Dermis blood vessel endothelial cell (primary cell): ENCODE data around the gene NDUFA8. TPM values are rescaled to one million over a fixed set of nuclear protein-coding genes. Genes with fewer than 3 reads are reported as not detected.

Source experiments
- DNase-seq: peaks from one replicate; pipeline ENCODE4 v3.0.0; 2010
- total RNA-seq: library from RNA; depleted of rRNA; stranded (reverse); fragments of >200 nt; gene quantifications from 2 replicates; pipeline ENCODE4 v1.2.3, GENCODE V29; 2014

NDUFA8 gene
- 40.7 and 48.5 TPM in 2 replicates for total RNA-seq

DNA sequence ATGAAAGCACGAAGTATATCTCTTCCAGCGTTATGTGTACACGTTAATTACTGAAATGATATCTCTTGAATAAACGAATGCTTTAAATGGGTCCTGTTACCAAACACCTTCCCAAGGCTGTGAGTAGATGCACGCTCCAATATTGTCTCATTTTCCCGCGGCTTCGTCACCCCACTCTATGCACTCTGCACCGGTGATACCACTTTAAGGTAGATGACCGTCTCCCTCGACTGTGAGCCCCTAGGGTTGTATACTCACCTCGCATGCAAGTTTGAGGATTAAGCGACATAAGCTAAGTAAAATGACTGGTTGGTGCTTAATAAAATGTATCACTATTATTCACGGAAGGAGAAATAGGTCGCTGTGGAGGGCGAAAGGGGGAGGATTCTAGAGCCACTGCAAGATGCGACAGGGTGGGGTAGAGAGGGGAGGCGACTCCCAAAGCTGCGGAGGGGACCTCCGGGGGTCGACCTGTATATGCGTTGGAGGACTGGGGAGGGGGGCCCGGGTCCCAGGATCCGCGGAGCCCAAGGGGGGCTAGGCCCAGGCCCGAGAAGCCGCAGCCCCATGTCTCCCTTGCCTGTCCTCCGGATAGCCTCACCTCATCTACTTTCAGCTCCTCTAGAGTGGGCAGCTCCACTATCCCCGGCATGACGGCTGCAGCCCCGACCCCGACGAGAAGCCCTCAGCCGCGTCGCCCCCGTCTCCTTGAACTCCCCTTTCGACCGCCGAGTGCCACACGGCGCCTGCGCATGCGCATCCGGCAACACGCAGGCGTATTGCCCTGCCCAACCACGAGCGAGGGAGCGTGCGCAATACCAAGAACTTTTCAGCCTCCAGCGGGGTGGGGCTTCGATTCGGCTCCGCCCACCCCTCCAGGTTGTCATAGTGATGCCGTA lies at the start of gene NDUFA8, which contains the start of gene MORN5:
NDUFA8 (minus strand) TSS at position 754 of the 899 bp plus-strand sequence; CDS start at position 652, 102 bp downstream.
MORN5 (plus strand) TSS at position 883 of the 899 bp plus-strand sequence. CDS start 65 bp downstream, outside the sequence.
- peak; percentile 98 for DNase-seq

DNA sequence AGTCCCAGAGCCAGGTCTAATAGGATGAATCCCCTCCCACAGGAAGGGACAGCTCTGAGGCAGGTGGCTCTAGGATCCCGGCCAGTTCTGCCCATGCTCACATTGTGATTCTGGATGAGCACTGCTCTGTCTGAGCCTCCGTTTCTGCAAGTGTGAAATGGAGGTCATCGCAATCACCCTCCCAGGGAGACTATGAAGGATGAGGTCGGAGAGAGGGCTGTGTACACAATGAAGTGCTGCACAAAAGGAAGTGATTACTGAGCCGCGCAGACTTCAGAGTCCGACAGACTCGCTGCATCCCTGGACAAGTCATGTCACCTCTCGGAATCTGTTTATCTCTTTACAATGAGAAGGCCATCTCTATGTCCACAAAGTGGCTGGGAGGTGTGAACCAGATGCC lies 47.5 kb upstream of the NDUFA8 start:
- DNase-seq: no peak

DNA sequence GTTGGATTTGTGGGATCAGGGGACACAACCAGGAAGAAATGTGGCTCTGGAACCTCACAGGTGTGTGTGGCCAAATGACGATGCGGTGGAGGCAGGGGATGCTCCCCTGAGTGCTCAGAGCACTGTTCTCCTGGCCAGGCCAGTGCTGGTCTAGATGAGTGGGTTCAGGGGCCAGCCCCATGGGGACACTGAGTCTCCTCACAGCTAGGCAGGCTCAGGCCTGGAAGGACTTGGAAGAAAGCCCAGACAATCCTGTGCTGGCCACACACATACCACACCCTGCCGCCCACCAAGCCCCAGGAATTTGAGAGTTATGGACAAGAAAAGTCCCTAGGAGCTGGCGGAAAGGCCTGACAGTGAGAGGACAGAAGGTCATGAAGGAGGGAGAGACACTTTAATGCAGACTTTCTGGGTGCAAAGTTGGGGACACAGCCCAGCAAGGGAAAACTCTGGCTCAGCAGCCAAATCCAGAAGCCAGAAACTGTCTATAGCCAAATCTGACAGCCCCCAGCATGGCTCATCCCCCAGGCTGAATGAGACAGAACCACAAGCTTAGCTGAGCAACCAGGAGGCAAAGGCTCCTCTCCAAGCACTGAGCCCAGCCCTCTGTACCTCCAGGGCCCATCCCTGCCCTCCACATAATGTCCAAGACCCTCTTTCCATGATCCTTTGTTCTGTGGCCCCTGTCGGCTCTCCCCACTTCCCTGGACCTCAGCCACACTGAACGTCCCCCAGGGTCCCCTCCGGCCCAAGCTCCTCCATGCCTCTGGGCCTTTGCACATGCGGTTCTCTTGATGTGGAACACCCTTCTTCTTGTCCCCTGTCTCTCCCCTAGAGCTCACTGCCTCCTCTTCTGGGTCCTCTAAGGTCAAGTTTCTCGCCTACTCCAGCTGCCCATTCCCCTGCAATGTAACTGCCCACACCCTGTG lies 46.8 kb upstream of the NDUFA8 start:
- DNase-seq: no peak

DNA sequence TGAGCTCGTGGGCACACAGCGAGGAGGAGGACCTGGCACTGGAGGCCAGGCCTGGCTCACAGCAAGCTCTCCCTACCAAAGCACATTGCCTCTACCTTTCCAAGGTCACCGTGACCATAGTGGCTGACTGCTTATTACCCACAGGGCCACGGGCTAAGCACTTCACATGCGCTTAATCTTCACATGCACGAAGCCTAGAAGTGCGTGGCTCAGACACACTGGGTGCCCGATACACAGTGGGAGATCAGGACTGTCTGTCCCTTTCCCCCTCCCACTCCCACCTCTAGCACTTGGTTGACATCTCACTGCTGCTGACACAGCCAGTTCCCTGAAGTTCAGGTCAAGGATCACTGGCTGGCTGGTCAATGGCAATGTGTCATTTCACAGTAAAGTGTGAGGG lies 45.6 kb upstream of the NDUFA8 start:
- DNase-seq: no peak

DNA sequence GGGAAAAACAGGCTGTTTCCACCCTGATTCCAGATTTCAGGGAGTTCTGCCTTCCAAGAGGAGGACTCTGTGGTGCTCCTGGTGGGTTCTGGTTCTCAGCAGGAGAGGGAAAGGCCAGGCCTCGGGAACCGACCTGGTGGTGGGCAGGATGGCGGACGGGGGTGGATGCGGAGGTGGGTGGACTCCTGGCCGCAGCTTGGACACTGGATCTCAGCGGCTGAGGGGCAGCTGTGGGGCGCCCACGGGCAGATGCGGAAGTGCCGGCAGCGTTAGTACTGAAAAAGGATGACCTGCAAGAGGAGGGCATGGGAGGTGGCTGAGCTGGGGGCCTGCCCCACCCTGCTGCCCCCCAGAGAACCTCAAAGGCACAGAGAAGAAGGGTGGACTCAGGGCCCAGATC lies 44.9 kb upstream of the NDUFA8 start:
- DNase-seq: no peak

DNA sequence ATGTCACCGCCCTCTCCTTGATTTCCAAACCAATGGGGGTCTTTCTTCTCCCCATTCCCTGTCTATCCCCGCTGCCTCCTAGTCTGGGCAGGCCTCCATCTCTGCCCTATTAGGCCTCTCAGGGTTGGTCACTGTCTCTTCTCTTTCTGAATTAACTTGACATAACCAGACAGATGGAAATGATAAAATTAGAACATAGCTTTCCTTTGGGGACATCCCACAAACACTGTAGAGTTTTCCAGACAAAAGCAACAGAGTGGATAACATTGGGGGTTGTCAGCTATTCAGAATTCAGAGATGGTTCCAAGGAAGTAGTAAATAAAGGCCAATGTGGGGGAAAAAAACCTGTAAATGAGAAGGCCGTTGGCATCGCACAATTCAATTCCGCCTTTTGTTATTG lies 44.5 kb upstream of the NDUFA8 start:
- DNase-seq: no peak

DNA sequence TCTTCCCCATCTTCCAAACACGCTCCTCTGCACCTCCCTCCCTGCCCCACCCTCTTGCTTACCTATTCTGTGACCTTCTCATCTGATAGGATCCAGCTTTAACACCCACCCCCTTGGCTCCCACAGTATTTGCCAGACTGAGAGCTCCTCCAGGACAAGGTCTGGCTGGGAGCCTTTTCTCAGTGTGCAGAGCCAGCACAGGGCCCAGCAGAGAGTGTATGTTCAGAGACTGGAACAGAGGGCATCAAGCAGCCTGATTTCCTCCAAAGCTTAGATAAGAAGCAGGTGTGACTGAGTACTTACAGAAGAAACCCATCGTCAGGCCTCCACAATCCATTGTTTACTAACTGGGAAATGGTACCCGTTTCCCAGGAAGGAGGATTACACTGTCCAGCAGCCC lies 42.5 kb upstream of the NDUFA8 start:
- no peak for DNase-seq

DNA sequence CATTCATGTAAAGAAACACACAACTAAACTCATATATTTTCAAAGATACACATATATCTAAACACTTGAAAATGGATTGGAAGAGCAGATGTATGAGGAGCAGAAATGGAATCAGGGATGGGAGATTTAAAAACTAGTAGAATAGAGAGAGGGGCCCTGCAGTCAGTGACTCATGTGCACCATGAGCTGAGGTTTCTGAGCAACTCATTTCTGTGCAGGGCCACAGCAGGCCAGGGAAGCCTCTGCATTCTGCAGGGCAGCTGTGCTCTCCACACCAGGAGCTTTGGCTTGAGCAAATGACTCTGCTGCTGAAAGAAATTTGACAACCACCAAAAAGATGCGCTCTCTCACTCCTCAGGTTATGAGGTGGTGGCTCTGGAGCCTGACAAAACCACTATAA lies 42.1 kb upstream of the NDUFA8 start:
- no peak for DNase-seq

DNA sequence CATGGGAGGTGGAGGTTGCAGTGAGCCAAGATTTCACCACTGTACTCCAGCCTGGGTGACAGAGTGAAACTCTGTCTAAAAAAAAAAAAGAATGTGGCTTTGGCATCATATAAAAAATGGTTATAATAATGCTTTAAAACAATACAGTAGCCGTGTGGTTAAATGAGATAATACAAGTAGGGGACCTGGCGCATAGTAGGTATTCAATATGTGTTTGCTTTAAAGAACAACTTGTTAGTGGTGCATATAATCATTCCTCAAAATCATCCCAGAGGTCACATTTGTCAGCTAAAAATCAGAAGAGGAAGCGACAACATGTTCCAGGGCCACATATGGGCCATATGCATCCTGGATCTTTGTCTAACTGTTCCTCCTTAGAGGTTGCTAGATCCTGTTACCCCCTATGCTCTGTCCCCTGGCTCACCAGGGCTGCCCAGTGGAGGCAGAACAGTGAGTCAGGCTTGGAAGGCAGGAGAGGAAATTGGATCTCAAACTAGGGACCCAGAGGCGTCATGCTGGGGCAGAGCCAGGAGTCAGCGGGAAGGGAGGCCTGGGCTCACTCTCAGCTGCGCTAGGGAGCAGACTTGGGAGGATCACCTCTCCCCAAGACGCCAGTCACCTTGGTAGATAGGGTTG lies 41.5 kb upstream of the NDUFA8 start:
- DNase-seq: peak; percentile 75

DNA sequence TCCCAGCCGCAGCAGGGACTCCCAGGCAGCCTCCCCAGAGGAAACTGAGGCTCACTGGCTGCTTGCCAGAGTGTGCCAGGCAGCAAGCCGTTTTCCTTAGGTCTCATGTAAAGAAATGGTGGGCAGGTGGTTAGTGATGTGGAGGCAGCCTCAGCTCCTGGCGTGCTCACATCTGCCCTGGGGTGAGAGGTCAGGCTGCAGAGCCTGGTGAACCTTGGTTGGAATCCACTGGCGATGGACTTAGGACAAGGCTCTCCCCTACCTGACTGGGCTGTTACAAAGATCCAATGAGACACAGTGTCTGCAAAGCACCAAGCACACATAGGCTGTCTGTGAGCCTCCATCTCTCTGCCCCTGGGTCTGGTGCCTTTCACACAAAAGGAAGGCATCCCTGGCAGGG lies 38.3 kb upstream of the NDUFA8 start:
- DNase-seq: no peak

DNA sequence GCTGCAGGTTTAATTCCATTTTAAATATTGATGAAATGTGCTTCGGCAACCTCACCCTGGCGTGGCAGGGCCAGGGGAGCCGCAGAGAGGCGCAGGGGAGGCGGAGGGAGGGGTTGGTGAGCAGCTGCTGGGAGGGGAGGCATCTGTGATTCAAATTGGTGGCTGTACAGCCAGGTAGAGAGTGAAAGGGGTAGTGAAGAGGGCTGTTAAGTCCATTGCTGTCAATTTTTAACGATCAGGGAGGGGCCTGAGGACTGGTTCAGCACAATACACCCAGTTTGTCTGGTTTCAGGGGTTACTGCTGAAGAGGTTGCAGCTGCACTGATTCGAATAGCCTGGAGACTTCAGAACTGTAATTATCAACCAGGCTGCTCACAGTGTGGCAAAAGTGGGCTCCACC lies 37.8 kb upstream of the NDUFA8 start:
- DNase-seq: no peak

DNA sequence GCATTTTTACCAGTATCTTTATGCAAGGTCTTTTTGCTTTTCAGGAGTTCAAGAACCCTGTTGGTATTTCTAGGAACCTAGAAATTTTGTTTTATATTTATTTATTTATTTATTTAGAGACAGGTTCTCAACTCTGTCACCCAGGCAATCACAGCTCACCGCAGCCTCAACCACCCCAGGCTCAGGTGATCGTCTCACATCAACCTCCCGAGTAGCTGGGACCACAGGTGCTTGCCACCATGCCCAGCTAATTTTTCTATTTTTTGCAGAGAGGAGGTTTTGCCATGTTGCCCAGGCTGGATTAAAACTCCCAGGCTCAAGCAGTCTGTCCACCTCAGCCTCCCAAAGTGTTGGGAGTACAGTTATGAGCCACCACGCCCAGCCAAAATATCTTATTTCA lies 36.3 kb upstream of the NDUFA8 start:
- DNase-seq: no peak

DNA sequence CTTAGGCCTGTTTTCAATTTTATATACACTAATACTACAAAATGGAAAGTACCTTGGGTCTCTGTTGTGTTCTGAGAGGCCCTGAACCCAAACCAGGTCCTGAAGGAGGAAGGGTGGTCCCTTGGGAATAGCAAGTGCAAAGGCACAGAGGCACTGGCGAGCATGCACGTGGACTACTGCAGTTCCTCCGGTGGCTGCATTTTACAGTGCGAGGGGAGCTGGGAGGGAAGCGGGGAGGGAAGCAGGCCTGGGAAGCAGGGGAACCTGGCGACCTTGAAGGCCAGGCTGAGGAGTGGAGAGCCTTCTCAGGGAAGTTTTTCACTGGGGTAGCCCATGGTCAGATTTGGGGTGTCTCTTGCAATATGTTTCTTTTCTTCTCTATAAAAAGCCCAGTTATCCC lies 34.1 kb upstream of the NDUFA8 start:
- DNase-seq: no peak

DNA sequence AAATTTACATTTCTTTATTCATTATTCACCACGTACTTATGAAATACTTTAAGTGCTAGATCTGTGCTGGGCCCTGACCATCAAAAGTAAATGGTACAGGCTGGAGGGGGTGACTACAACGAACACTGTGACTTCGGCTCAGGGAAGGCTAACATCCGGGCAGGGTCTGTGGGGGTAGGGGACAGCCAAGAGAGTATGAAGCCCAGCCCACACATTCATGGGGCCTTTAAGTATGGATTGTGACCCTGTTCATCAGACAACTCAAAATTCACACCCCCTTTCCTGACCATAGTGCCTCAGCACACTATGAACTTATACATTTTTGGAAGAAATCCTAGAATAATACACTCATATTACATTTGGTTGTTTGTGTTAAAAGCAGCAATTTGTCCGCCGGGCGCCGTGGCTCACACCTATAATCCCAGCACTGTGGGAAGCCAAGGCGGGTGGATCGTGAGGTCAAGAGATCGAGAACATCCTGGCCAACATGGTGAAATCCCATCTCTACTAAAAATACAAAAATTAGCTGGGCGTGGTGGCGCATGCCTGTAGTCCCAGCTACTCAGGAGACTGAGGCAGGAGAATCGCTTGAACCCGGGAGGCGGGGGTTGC lies 33.4 kb upstream of the NDUFA8 start:
- no peak for DNase-seq

DNA sequence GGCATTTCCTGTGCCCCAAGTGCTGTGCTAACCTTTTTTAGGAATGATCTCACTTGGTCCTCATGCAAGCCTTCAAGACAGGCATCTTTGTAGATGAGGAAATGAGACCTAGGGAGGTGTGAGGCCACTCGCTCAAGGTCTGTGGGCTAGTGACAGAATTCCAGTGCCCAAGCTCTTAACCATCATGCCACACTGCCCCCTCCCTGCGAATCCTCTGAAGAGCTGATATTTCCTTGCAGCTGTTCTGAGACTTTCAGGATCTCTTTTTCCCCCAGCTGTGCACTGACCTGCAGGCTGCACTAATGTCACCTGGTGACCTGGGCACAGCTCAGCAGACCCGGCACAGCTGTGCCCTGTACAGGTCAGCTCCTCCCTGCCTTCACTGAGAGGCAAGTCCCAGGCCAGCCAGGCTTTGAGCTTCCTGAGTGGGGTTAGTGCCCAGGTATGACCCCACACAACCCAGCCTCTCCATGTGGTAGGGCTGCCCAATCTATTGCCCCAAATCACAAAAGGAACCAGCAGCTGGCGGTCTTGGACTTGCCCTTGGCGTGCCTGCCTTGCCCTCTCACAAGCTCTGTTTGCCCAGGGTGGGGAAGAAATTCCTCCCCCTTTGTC lies 32.8 kb upstream of the NDUFA8 start:
- peak; percentile 30 for DNase-seq

DNA sequence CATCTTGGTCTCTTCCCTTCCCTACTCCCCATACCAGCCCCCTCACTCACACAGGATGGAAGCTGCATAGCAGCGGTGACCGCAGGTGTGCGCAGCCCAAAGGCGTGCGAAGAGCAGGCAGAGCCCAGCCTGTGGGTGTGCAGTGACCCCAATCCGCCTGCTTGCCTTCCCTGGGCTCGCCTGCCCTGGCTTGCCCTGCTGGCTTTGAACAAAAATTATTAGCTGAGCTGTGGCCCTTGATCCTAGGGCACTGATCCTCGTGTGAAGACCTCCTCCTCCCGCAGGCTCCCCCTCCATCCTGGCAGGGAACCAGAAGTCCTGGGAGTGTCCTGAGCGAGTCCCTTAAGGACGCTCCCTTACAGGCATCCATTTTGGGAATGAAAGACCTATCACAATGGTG lies 32.0 kb upstream of the NDUFA8 start:
- no peak for DNase-seq

DNA sequence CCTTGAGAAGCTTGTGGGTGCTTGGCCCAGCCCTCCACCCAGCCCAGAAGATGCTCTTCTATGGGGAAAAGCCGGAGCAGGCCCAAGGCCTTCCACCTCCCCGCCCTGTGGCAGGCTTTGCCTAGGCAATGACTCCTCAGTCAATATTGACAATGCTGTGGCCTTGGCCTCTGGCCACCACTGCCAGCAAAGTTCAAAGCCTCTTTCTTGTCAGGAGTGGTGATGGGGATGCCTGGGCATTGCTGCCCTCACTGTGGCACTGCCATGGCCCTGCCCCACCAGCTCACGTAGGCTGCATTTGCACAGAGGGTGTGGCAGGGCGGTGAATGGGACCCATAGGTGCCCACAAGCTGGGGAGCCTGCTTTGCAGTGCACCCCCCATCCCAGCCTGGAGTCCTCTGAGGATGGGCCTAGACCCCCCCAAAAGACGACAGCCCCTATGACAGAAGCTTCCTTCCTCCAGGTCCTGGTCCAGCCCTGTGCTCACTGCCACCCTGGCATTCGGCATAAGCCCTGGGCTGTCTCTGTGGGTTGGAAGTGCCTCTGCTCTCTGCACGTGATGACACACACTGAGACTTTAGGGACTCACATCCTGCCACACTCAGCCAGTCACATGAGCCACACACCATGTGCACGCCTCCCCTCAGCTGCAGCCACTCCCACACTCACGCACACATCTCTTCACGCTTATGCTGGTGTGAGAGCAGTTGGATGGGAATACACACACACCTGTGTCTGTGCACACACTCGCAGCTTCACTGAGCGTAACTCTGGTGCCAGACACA lies 31.2 kb upstream of the NDUFA8 start:
- peak; percentile 49 for DNase-seq

DNA sequence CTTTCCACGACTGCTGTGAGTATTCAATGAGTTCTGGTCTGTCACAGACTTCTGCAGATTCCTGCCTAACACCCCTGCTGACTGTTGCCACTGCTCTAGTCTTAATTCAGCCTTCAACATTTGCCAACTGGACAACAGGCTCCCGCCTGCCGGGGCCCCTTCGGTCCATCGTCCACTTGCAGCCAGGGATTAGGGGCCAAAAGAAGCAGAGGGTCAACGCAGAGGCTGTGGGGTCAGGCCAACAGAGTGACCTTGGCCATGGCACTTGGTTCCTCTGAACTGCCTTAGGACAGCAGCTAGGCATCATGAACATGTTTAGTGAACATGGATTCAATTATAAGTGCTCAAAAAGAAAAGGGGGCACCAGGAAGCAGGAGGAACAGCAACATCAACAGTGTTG lies 28.8 kb upstream of the NDUFA8 start:
- no peak for DNase-seq

DNA sequence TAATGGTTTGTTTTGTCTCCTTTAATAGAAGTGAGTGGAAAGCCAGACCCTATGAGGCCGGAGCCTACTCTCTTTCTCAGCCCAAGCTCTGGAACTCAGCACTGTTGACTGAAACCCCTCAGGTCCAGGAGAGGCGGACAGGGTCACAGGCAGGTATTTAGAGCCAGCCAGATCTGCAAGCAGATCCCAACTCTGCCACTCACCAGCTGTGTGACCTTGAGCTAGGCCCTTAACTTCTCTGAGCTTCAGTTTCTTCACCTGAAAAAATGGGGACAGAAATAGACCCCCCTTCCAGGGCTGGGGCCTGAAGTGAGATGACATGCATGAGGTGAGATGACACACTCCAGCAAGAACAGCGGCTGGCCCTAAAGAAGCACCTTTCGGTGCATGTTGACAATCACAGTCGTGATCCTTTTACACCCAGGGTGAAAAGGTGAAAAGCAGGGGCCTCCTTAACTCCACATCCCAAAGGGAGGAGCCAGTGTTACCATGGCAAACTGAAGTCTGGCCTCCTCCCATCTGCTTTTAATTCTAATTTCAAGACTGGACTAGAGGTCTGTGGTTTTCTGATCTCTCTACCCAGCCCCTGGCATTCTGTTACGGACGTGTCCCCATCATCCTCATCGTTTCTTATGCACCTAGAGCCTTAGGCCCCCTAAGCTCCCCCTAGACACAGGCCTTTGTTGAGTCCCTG lies 27.3 kb upstream of the NDUFA8 start:
- no peak for DNase-seq

DNA sequence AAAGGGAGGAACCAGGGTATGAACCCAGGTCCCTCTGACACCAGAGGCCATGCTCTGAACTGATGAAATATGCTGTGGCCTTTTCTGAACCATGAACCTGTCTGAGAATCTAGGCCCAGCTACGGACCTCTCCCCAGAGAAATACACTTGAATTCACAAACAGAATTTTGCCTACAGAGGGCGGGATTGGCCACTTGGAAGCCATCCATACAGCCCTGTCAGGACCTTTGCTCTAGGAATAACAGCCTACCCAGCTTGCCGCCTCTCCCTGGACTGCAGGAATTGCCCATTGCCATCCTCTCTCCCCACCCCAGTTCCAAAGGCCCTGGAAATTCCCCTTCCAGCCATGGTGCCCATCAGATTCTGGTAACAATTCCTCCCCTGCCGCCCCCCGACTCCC lies 26.7 kb upstream of the NDUFA8 start:
- peak; percentile 50 for DNase-seq

DNA sequence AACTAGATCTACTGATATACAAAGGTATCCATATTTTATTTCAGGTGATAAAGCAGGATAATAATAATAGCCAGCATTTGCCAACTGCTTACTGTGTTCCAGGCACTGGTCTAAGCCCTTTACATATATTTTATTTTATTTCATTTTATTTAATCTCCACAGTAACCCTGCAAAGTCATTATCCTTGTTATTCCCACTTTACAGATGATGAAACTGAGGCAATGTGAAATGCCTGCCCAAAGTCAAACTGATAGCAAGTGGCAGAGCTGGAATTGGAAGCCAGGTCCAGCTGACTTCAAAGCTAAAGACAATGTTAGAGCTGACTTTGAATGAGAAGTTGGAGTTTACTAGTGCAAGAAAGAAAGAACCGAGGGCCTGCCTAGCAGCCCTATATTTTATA lies 25.0 kb upstream of the NDUFA8 start:
- no peak for DNase-seq
